HUES6 (cell line): ENCODE results near the gene SNX11.

Source experiments
- H3K27ac ChIP-seq: 2 replicates; pipeline ENCODE4 v1.7.0; 2013; ENCODE audit warnings: low read depth, mild to moderate bottlenecking, low read length, inconsistent platforms
- H3K27me3 ChIP-seq: 2 replicates; pipeline ENCODE4 v1.6.1; 2013; ENCODE audit warnings: low read length; ENCODE audit not compliant: control insufficient read depth, insufficient read depth
- H3K36me3 ChIP-seq: 2 replicates; pipeline ENCODE4 v1.6.1; 2013; ENCODE audit warnings: low read length; ENCODE audit not compliant: control insufficient read depth, insufficient read depth
- H3K4me1 ChIP-seq: 2 replicates; pipeline ENCODE4 v1.6.1; 2013; ENCODE audit warnings: low read length; ENCODE audit not compliant: control insufficient read depth, insufficient read depth
- H3K4me3 ChIP-seq: 2 replicates; pipeline ENCODE4 v1.5.1; 2013; ENCODE audit warnings: low read depth, low read length
- H3K9ac ChIP-seq: one replicate; pipeline ENCODE4 v1.6.1; 2013; ENCODE audit warnings: mild to moderate bottlenecking, low read length
- H3K9me3 ChIP-seq: 2 replicates; pipeline ENCODE4 v1.6.1; 2013; ENCODE audit warnings: low read depth, low read length; ENCODE audit not compliant: control insufficient read depth, insufficient read depth

SNX11 gene

GRCh38 chr17:48100160-48100559 lies 7.4 kb upstream of the SNX11 start:
- 0 out of 2 replicates have a peak, but pooled peaks cover 3% of the 10 kb centered on the region for H3K9me3 ChIP-seq
- no peak overlapping the region for H3K27ac ChIP-seq
- peak overlapping the region; percentile 87 for H3K9ac ChIP-seq
- no peaks in the 10 kb centered on the region for H3K27me3 ChIP-seq
- H3K4me1 ChIP-seq, result 0 out of 2 replicates have a peak, but pooled peaks cover 3% of the 10 kb centered on the region
- H3K4me3 ChIP-seq, result peak overlapping the region; percentile 69
- peaks cover 4% of the 10 kb centered on the region; the same call in 1 of the 2 replicates for H3K36me3 ChIP-seq

GRCh38 chr17:48100591-48101011 lies 7.0 kb upstream of the SNX11 start:
- Histone ChIP-seq H3K4me1 (0 out of 2 replicates have a peak, but pooled peaks cover 3% of the 10 kb centered on the region), H3K9ac (peak overlapping the region; percentile 87), H3K27ac (peak overlapping the region; percentile 81), H3K27me3 (no peaks in the 10 kb centered on the region), H3K4me3 (peak overlapping the region; percentile 69), H3K36me3 (peaks cover 4% of the 10 kb centered on the region; the same call in 1 of the 2 replicates), H3K9me3 (0 out of 2 replicates have a peak, but pooled peaks cover 3% of the 10 kb centered on the region)

- 0 out of 2 replicates have a peak, but pooled peaks cover 3% of the 10 kb centered on the region for H3K4me1 ChIP-seq
These were observed 6.4 kb upstream of the SNX11 start, which contains the start of gene CBX1 for GRCh38 chr17:48101012-48101720. Gene CBX1, minus strand, starts transcription at chr17:48101478. Its CDS starts 24,474 bp downstream, at chr17:48077004.

GRCh38 chr17:48102043-48102750 lies 5.4 kb upstream of the SNX11 start:
- 0 out of 2 replicates have a peak, but pooled peaks cover 3% of the 10 kb centered on the region for H3K4me1 ChIP-seq

More at GRCh38 chr17:48101012-48101720, 6.4 kb upstream of the SNX11 start, which contains the start of gene CBX1:
- no peaks in the 10 kb centered on the region for H3K27me3 ChIP-seq
- H3K4me3 ChIP-seq, result peak within 1 kb of the TSS; percentile 69
- peaks cover 2% of the 10 kb centered on the region; the same call in 1 of the 2 replicates for H3K36me3 ChIP-seq
- H3K9ac ChIP-seq, result peak within 1 kb of the TSS; percentile 87
- H3K27ac ChIP-seq, result peak within 1 kb of the TSS; percentile 81
- 0 out of 2 replicates have a peak, but pooled peaks cover 3% of the 10 kb centered on the region for H3K9me3 ChIP-seq

GRCh38 chr17:48102798-48103715 lies 4.5 kb upstream of the SNX11 start:
- 0 out of 2 replicates have a peak, but pooled peaks cover 3% of the 10 kb centered on the region for H3K4me1 ChIP-seq

More at GRCh38 chr17:48102043-48102750, 5.4 kb upstream of the SNX11 start:
- no peak overlapping the region for H3K27ac ChIP-seq
- no peaks in the 10 kb centered on the region for H3K27me3 ChIP-seq
- no peaks in the 10 kb centered on the region for H3K36me3 ChIP-seq
- H3K9me3 ChIP-seq, result 0 out of 2 replicates have a peak, but pooled peaks cover 3% of the 10 kb centered on the region
- H3K4me3 ChIP-seq, result peak overlapping the region; percentile 69
- H3K9ac ChIP-seq, result no peak overlapping the region

DNA sequence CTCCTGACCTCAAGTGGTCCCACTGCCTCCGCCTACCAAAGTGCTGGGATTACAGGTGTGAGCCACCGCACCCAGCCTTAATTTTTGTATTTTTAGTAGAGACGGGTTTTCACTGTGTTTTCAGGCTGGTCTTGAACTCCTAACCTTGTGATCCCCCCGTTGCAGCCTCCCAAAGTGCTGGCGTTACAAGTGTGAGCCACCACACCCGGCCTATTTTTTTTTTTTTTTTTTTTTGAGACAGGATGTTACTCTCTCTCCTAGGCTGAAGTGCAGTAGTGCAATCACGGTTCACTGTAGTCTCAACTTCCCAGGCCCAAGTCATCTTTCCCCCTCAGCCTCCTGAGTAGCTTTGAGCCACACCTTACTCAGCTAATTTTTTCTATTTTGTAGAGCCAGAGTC lies 3.1 kb upstream of the SNX11 start:
- Histone ChIP-seq H3K36me3 (no peaks in the 10 kb centered on the region), H3K27ac (no peak overlapping the region), H3K4me1 (peaks cover 6% of the 10 kb centered on the region; the same call in 1 of the 2 replicates), H3K27me3 (no peaks in the 10 kb centered on the region), H3K4me3 (no peak overlapping the region), H3K9me3 (0 out of 2 replicates have a peak, but pooled peaks cover 3% of the 10 kb centered on the region), H3K9ac (no peak overlapping the region)

More at GRCh38 chr17:48102798-48103715, 4.5 kb upstream of the SNX11 start:
- no peak overlapping the region for H3K27ac ChIP-seq
- no peaks in the 10 kb centered on the region for H3K36me3 ChIP-seq
- no peaks in the 10 kb centered on the region for H3K27me3 ChIP-seq
- H3K9ac ChIP-seq, result no peak overlapping the region
- no peak overlapping the region for H3K4me3 ChIP-seq
- 0 out of 2 replicates have a peak, but pooled peaks cover 3% of the 10 kb centered on the region for H3K9me3 ChIP-seq

- Histone ChIP-seq H3K27me3 (no peaks in the 10 kb centered on the region), H3K36me3 (no peaks in the 10 kb centered on the region), H3K9me3 (0 out of 2 replicates have a peak, but pooled peaks cover 3% of the 10 kb centered on the region), H3K4me1 (peaks cover 4% of the 10 kb centered on the region; the same call in 1 of the 2 replicates), H3K9ac (peak overlapping the region; percentile 80), H3K4me3 (peak overlapping the region; percentile 89), H3K27ac (no peak overlapping the region)
These were observed 797 bp upstream of the SNX11 start for GRCh38 chr17:48106802-48107136.

GRCh38 chr17:48110761-48111160 lies 3.2 kb downstream of the SNX11 start:
- Histone ChIP-seq H3K9ac (no peak overlapping the region), H3K4me1 (peaks cover 4% of the 10 kb centered on the region; the same call in 1 of the 2 replicates), H3K27me3 (no peaks in the 10 kb centered on the region), H3K4me3 (no peak overlapping the region), H3K27ac (no peak overlapping the region), H3K36me3 (peaks cover 15% of the 10 kb centered on the region), H3K9me3 (no peaks in the 10 kb centered on the region)

GRCh38 chr17:48111937-48112241 lies 4.3 kb downstream of the SNX11 start:
- H3K27ac ChIP-seq, result no peak overlapping the region
- peaks cover 18% of the 10 kb centered on the region for H3K36me3 ChIP-seq
- no peak overlapping the region for H3K9ac ChIP-seq
- no peaks in the 10 kb centered on the region for H3K27me3 ChIP-seq
- no peaks in the 10 kb centered on the region for H3K9me3 ChIP-seq
- H3K4me1 ChIP-seq, result peaks cover 4% of the 10 kb centered on the region; the same call in 1 of the 2 replicates
- no peak overlapping the region for H3K4me3 ChIP-seq

DNA sequence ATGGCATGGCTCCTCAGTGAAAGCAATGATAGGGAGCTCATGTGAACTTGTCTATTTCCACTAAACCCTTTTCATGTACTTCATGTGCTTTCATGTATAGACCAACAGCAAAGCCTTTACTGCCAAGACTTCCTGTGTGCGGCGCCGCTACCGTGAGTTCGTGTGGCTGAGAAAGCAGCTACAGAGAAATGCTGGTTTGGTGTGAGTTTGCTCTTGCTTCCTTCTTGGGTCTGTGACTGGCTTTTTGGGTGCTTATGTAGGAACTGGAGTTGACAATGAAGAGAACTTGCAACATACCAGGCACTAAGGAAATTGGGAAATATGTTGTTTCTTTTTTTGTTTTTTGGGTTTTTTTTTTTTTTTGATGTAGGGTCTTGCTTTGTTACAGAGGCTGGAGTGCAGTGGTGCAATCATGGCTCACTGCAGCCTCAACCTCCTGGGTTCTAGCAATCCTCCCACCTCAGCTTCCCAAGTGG lies 5.7 kb downstream of the SNX11 start:
- H3K27me3 ChIP-seq, result no peaks in the 10 kb centered on the region
- H3K9ac ChIP-seq, result no peak overlapping the region
- peaks cover 4% of the 10 kb centered on the region; the same call in 1 of the 2 replicates for H3K4me1 ChIP-seq
- no peak overlapping the region for H3K27ac ChIP-seq
- H3K4me3 ChIP-seq, result no peak overlapping the region
- H3K9me3 ChIP-seq, result no peaks in the 10 kb centered on the region
- peaks cover 27% of the 10 kb centered on the region for H3K36me3 ChIP-seq
